Omental fat pad (tissue), 4 donors: ENCODE results near the gene ZNF664. TPM values are rescaled to one million over a fixed set of nuclear protein-coding genes. Genes with fewer than 3 reads are reported as not detected.

Experiments used
- ATAC-seq: fragments of 150-250 bp; one replicate; pipeline ENCODE4 v1.9.1; 2016; ENCODE audit warnings: mild to moderate bottlenecking, moderate library complexity; ENCODE audit not compliant: low FRiP score
- DNase-seq: peaks from one replicate; pipeline ENCODE4 v3.0.0-alpha.2; 2019; ENCODE audit warnings: low spot score
- total RNA-seq, 4 donors: library from RNA; depleted of rRNA; stranded (reverse); fragments of >200 nt; gene quantifications; one replicate each; pipeline ENCODE4 v1.1.0, GENCODE V29; 2016
- TF ChIP-seq, protein P1 (sequence below), 3 donors: fragments of 450-650 bp; IDR thresholded peaks; one replicate each; pipeline ENCODE4 v1.5.1; 2016 to 2017; ENCODE audit warnings: antibody characterized with exemption in 3 of 3, mild to moderate bottlenecking in 3 of 3, moderate library complexity in 2 of 3

Gene ZNF664
- total RNA-seq, 4 donors from 2014 or later, result 61.8 to 96.0 (median 71.5) TPM

DNA sequence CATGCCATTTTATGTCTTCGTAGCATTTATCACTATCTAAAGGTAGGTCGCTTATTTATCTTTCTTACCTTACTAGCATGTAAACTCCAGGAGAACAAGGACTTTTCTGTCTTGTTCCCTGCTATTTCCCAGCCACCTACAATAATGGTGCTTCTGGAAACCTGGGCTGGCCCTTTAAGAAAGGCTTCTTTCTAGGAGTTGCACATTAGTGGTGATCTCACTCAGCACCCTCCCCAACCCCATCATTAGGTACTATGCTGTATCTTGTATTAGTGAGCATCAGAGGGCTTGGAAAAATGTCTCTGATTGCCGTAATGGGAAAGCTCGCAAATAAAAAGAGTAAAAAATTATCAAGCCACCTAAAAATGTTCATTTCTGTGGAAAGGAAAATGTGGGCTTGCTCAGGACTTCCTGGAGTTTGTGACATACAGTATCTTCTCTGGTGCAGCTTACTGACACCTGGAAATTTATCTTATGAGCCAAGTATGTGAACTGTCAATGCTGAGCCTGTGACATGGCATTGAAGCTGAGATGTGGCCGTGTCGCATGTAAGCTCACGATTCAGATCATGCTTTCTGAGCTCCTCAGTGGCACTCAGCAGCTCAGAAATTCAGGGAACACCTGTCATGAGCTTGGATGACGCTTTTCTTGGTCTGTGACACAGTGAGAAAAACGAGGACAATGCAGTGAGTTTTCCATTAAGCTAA, 12.8 kb upstream of the ZNF664 start:
- TF ChIP-seq, protein P1, sequence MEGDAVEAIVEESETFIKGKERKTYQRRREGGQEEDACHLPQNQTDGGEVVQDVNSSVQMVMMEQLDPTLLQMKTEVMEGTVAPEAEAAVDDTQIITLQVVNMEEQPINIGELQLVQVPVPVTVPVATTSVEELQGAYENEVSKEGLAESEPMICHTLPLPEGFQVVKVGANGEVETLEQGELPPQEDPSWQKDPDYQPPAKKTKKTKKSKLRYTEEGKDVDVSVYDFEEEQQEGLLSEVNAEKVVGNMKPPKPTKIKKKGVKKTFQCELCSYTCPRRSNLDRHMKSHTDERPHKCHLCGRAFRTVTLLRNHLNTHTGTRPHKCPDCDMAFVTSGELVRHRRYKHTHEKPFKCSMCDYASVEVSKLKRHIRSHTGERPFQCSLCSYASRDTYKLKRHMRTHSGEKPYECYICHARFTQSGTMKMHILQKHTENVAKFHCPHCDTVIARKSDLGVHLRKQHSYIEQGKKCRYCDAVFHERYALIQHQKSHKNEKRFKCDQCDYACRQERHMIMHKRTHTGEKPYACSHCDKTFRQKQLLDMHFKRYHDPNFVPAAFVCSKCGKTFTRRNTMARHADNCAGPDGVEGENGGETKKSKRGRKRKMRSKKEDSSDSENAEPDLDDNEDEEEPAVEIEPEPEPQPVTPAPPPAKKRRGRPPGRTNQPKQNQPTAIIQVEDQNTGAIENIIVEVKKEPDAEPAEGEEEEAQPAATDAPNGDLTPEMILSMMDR (IDR thresholded peaks at IDR 0.05), result no peak
- no peak for ATAC-seq
- no peak for DNase-seq

DNA sequence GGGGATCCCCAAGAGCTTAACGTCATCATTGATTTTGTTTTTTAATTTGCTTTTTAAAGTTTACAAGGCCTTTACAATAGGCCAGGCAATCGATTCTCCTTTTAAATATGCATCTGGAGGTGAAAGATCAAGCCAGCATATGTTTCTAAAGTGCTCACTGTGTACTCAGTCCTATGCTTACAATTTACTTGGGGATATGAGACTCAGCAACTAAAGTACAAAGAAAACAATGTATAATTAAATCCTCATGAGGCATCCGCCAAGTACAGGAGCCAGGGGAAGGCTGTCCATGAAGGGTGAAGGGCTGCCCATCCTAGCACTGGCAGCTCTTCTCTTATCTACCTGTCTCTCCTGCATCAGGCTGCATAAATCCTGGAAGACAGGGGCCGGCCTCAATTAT, 12.2 kb upstream of the ZNF664 start:
- no peak for DNase-seq
- no peak for ATAC-seq
- TF ChIP-seq, protein P1 (IDR thresholded peaks at IDR 0.05), result no peak

DNA sequence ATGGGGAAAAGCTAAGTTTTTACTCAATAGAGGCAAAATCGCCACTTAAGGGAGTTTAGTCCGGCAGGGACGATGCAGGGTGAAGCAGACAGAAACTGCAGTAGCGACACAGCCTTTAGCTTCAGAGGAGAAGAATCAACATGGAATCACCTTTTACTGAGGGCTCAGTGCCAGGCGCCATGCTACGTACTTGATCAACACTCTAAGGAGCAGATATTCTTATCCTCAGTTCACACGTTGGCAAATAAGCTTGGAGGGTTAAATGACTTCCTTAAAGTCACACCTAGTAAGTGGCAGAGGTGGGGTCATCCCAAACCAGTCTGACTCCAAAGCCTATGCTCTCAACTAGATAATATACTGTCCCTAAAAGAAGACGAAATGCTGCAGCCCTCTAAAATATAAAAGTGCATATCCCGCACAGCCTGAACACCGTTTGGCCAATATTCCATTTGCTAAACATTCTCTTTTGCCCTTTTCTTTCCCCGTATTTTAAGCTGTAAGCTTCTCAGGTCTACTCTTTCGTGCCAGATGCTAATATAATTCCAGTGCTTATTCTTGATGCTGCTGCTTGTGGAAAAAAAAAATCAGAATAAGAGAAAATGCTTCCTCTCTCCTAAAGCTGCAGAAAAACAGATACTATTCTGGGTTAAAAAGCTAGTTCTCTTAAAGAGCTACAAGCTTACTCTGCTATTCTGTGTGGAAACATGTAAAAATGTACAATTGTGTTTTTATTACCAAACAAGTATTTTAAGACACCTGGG, 11.2 kb upstream of the ZNF664 start:
- TF ChIP-seq, protein P1 (IDR thresholded peaks at IDR 0.05), result no peak
- ATAC-seq (no peak), DNase-seq (no peak)

GRCh38 chr12:123962513-123962912, 10.5 kb upstream of the ZNF664 start:
- ATAC-seq (no peak), DNase-seq (no peak)
- TF ChIP-seq, protein P1 (IDR thresholded peaks at IDR 0.05), result no peak

GRCh38 chr12:123963821-123964220, 9.2 kb upstream of the ZNF664 start:
- no peak for DNase-seq
- no peak for ATAC-seq
- TF ChIP-seq, protein P1 (IDR thresholded peaks at IDR 0.05), result no peak

DNA sequence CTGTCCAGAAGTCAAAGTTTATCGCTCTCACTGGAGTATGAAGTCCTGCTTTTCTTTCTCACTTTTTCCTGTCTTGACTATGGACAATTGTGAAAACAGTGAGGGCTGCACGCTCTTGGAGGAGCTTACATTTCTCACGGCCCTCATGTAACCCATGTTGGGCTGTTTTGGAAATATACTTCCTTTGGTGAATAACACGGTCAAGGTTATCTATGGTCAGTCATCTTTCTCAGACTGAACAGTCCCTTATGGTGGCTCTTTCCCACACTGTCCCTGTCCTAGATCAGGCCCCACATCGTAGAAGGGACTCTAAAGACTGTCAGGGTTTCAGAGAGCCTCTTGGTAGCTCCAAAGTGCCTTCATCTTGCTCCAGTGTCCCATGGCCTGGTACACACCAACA, 7.6 kb upstream of the ZNF664 start:
- TF ChIP-seq, protein P1 (IDR thresholded peaks at IDR 0.05), result no peak
- ATAC-seq (no peak), DNase-seq (no peak)

- ATAC-seq (no peak), DNase-seq (no peak)
- TF ChIP-seq, protein P1 (IDR thresholded peaks at IDR 0.05), result no peak
Observed at GRCh38 chr12:123966596-123966995, 6.4 kb upstream of the ZNF664 start.
